CD4-positive, alpha-beta T cell treated with Interleukin-15 for 4 hours (primary cell): Measurements from ENCODE around the gene DLG2.

Experiments
- DNase-seq: peaks from one replicate; pipeline ENCODE4 v3.0.0-alpha.2; 2020; ENCODE audit warnings: low spot score

DLG2 gene

GRCh38 chr11:83521647-83522596 is 2105.2 kb downstream of the DLG2 start:
- no peak for DNase-seq

- DNase-seq, result no peak
Measured at GRCh38 chr11:83520849-83521248, 2106.3 kb downstream of the DLG2 start.

GRCh38 chr11:83511646-83512045 is 2115.5 kb downstream of the DLG2 start:
- DNase-seq, result no peak

GRCh38 chr11:83510530-83511460 is 2116.3 kb downstream of the DLG2 start:
- no peak for DNase-seq

- DNase-seq, result no peak
Measured at GRCh38 chr11:83508804-83509203, 2118.3 kb downstream of the DLG2 start.

- DNase-seq, result no peak
Measured at GRCh38 chr11:83502041-83502440, 2125.1 kb downstream of the DLG2 start.

- DNase-seq, result no peak
Measured at GRCh38 chr11:83493917-83494316, 2133.2 kb downstream of the DLG2 start.

GRCh38 chr11:83493034-83493433 is 2134.1 kb downstream of the DLG2 start:
- no peak for DNase-seq

- DNase-seq, result no peak
Measured at GRCh38 chr11:83483808-83484207, 2143.3 kb downstream of the DLG2 start.

GRCh38 chr11:83480811-83481210 is 2146.3 kb downstream of the DLG2 start:
- DNase-seq, result no peak

- DNase-seq, result no peak
Measured at GRCh38 chr11:83480251-83480650, 2146.9 kb downstream of the DLG2 start.

GRCh38 chr11:83477772-83478171 is 2149.4 kb downstream of the DLG2 start:
- no peak for DNase-seq

GRCh38 chr11:83475760-83476159 is 2151.4 kb downstream of the DLG2 start:
- DNase-seq, result no peak

- DNase-seq, result no peak
Measured at GRCh38 chr11:83473743-83474142, 2153.4 kb downstream of the DLG2 start.

- no peak for DNase-seq
Measured at GRCh38 chr11:83472806-83473205, 2154.3 kb downstream of the DLG2 start.

- DNase-seq, result no peak
Measured at GRCh38 chr11:83471831-83472727, 2155.1 kb downstream of the DLG2 start.

GRCh38 chr11:83467837-83468236 is 2159.3 kb downstream of the DLG2 start:
- DNase-seq, result no peak

GRCh38 chr11:83464160-83464944 is 2162.8 kb downstream of the DLG2 start:
- DNase-seq, result no peak

GRCh38 chr11:83459798-83460197 is 2167.3 kb downstream of the DLG2 start:
- DNase-seq, result no peak

- no peak for DNase-seq
Measured at GRCh38 chr11:83456566-83456965, 2170.6 kb downstream of the DLG2 start.

- no peak for DNase-seq
Measured at GRCh38 chr11:83456075-83456474, 2171.1 kb downstream of the DLG2 start.
